BLaER1 treated with 17β-estradiol and CSF1 and Interleukin-3, amounts not matched to agents 10 nM and 100 nM (cell line): ENCODE measurements around the gene MYO10.

ENCODE experiments used
- H3K27ac ChIP-seq, 11 experiments: shearing (Covaris generic); formaldehyde crosslinking; 2 replicates each; pipeline ENCODE4 v1.8.1; 2022
- H3K27me3 ChIP-seq, 11 experiments: shearing (Covaris generic); formaldehyde crosslinking; 2 replicates each; pipeline ENCODE4 v1.8.1; 2022
- H3K36me3 ChIP-seq, 11 experiments: shearing (Covaris generic); formaldehyde crosslinking; 2 replicates each; pipeline ENCODE4 v1.8.1; 2022
- H3K4me1 ChIP-seq, 10 experiments: shearing (Covaris generic); formaldehyde crosslinking; 2 replicates each; pipeline ENCODE4 v1.8.1; 2022
- H3K4me2 ChIP-seq, 11 experiments: shearing (Covaris generic); formaldehyde crosslinking; 2 replicates each; pipeline ENCODE4 v1.8.1; 2022
- H3K4me3 ChIP-seq, 10 experiments: shearing (Covaris generic); formaldehyde crosslinking; 2 replicates each; pipeline ENCODE4 v1.8.1; 2022
- H3K9ac ChIP-seq, 11 experiments: shearing (Covaris generic); formaldehyde crosslinking; 2 replicates each; pipeline ENCODE4 v1.8.1; 2022
- H3K9me3 ChIP-seq, 11 experiments: shearing (Covaris generic); formaldehyde crosslinking; replicated peaks in 1 of 11; 2 replicates each; pipeline ENCODE4 v1.8.1; 2022
- H4K20me1 ChIP-seq, 11 experiments: shearing (Covaris generic); formaldehyde crosslinking; 2 replicates each; pipeline ENCODE4 v1.8.1; 2022
- Cebpa-rat ChIP-seq, 11 experiments: shearing (Covaris generic); IDR thresholded peaks; 2 replicates each; pipeline ENCODE4 v1.8.1; 2022

Gene MYO10

GRCh38 chr5:16700081-16700480, 236.0 kb downstream of the MYO10 start:
- no peak overlapping the region for H3K4me3 ChIP-seq
- H3K27ac ChIP-seq = no peak overlapping the region
- H4K20me1 ChIP-seq = no peaks in the 10 kb centered on the region
- no peak overlapping the region for H3K4me2 ChIP-seq
- no peaks in the 10 kb centered on the region for H3K27me3 ChIP-seq
- no peak for TF ChIP-seq Cebpa-rat (IDR thresholded peaks at IDR 0.05)
- no peaks in the 10 kb centered on the region for H3K36me3 ChIP-seq
- no peak overlapping the region for H3K9ac ChIP-seq
- H3K9me3 ChIP-seq = peaks cover 0 to 4% (median 0%) of the 10 kb centered on the region in 11 experiments; a peak in 1 of 22 replicates
- no peaks in the 10 kb centered on the region for H3K4me1 ChIP-seq

GRCh38 chr5:16695779-16696178, 240.3 kb downstream of the MYO10 start:
- Histone ChIP-seq H3K9me3 (peaks cover 0 to 4% (median 0%) of the 10 kb centered on the region in 11 experiments; a peak in 1 of 22 replicates), H3K4me2 (no peak overlapping the region), H3K27me3 (no peaks in the 10 kb centered on the region), H3K4me1 (no peaks in the 10 kb centered on the region), H3K36me3 (no peaks in the 10 kb centered on the region), H3K9ac (no peak overlapping the region), H4K20me1 (no peaks in the 10 kb centered on the region), H3K27ac (no peak overlapping the region), H3K4me3 (no peak overlapping the region)
- no peak for TF ChIP-seq Cebpa-rat (IDR thresholded peaks at IDR 0.05)

DNA sequence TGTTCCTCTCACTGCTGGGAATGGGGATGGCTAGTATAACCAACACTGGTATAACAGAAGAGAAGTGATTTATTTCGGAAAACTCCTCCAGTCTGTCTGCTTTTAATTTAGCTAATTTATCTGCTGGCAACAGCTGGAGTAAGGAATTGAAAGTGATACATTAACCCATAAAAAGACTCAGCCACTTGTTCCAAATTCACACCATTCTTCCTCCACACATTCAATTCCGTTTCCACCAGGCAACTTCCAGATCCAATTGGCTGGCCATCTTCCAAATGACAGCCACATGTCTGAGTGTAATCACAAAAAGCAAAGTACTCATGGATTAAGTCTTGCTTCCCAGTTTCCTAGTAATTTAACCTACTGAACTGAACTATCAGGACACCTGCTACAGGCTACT, 242.2 kb downstream of the MYO10 start:
- H3K4me1 ChIP-seq = no peaks in the 10 kb centered on the region
- no peak for TF ChIP-seq Cebpa-rat (IDR thresholded peaks at IDR 0.05)
- H3K27ac ChIP-seq = no peak overlapping the region
- no peak overlapping the region for H3K9ac ChIP-seq
- no peaks in the 10 kb centered on the region for H4K20me1 ChIP-seq
- no peaks in the 10 kb centered on the region for H3K27me3 ChIP-seq
- H3K4me3 ChIP-seq = no peak overlapping the region
- H3K9me3 ChIP-seq = peaks cover 0 to 4% (median 0%) of the 10 kb centered on the region in 11 experiments; a peak in 1 of 22 replicates
- no peak overlapping the region for H3K4me2 ChIP-seq
- no peaks in the 10 kb centered on the region for H3K36me3 ChIP-seq

DNA sequence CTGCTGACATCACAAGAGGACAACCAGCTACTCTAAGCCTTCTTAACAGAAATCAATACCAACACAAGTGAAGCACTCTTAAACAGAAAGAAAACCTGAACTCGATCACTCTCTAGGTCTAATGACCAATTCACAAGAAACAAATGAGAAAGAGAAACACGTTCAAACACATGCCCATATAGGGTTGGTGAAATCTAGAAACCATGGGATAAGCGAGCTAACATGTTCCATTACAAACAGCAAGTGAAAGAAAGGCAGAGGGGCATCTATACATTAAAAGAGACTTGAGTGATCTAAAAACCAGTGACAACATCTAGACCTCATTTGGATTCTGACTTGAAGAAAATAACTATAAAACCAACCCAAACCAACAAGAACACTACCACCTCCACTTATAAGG, 244.4 kb downstream of the MYO10 start:
- no peak for TF ChIP-seq Cebpa-rat (IDR thresholded peaks at IDR 0.05)
- H3K27me3 ChIP-seq = no peaks in the 10 kb centered on the region
- no peak overlapping the region for H3K9ac ChIP-seq
- H3K36me3 ChIP-seq = no peaks in the 10 kb centered on the region
- no peak overlapping the region for H3K4me2 ChIP-seq
- H3K9me3 ChIP-seq = no peaks in the 10 kb centered on the region
- H4K20me1 ChIP-seq = no peaks in the 10 kb centered on the region
- no peaks in the 10 kb centered on the region for H3K4me1 ChIP-seq
- no peak overlapping the region for H3K4me3 ChIP-seq
- H3K27ac ChIP-seq = no peak overlapping the region

DNA sequence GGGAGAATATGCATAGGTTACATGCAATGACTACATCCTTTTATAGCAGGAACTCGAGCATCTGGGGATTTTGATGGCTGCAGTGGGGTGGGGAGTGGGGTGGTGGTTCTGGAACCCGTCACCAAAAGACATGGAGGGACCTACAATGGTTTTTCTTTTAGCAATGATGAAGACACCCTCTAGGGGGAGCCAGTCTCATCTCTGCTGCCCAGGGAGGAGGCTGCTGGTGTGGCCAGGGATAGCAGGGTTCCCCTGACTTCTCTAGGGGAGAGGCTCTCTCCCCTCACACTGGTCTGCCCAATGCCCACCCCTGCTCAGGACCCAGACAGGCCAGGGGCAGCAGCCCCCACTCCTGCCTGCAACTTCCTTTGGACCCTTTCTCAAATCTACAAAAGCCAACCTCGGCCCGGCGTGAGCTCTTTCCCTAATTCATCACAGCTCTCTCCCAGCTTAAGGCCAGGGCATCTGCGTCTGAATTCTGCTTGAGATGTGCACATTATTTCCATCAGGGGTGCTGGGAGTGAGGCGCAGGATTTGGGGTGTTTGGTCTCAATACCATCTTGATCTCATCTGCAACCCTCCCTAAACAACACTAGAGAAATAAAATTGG, 245.7 kb downstream of the MYO10 start:
- H3K9ac ChIP-seq = no peak overlapping the region
- H3K27ac ChIP-seq = no peak overlapping the region
- H3K4me1 ChIP-seq = no peaks in the 10 kb centered on the region
- no peaks in the 10 kb centered on the region for H3K36me3 ChIP-seq
- H4K20me1 ChIP-seq = no peaks in the 10 kb centered on the region
- H3K27me3 ChIP-seq = no peaks in the 10 kb centered on the region
- no peak overlapping the region for H3K4me3 ChIP-seq
- no peaks in the 10 kb centered on the region for H3K9me3 ChIP-seq
- TF ChIP-seq Cebpa-rat (IDR thresholded peaks at IDR 0.05) = no peak
- no peak overlapping the region for H3K4me2 ChIP-seq

DNA sequence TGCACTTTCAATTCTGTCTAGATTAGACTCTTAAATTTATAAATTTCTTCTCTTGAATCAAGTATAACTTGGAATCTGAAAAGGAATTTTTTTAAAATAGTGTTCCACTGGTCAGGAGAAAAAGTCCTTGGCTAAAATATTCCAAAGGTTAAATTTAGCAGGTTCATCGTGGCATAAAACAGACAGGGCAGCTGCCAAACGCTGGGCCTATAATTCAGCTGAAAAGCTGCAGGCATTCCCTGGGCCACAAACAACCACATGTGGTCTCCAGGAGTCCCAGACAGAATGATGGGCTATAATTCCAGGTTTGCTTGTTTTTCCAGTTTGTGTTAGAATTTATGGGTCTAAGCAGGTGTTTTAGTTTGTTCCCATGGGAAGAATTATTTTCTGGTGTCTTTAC, 248.2 kb downstream of the MYO10 start:
- H3K4me3 ChIP-seq = no peak overlapping the region
- no peak overlapping the region for H3K4me2 ChIP-seq
- no peak overlapping the region for H3K9ac ChIP-seq
- no peaks in the 10 kb centered on the region for H4K20me1 ChIP-seq
- TF ChIP-seq Cebpa-rat (IDR thresholded peaks at IDR 0.05) = no peak
- H3K36me3 ChIP-seq = no peaks in the 10 kb centered on the region
- no peaks in the 10 kb centered on the region for H3K4me1 ChIP-seq
- no peaks in the 10 kb centered on the region for H3K9me3 ChIP-seq
- H3K27me3 ChIP-seq = no peaks in the 10 kb centered on the region
- H3K27ac ChIP-seq = no peak overlapping the region

GRCh38 chr5:16685069-16685468, 251.0 kb downstream of the MYO10 start:
- Histone ChIP-seq H3K36me3 (no peaks in the 10 kb centered on the region), H3K9ac (no peak overlapping the region), H3K27me3 (no peaks in the 10 kb centered on the region), H3K4me3 (no peak overlapping the region), H4K20me1 (no peaks in the 10 kb centered on the region), H3K4me2 (no peak overlapping the region), H3K27ac (no peak overlapping the region), H3K9me3 (no peaks in the 10 kb centered on the region), H3K4me1 (no peaks in the 10 kb centered on the region)
- TF ChIP-seq Cebpa-rat (IDR thresholded peaks at IDR 0.05) = no peak

- Histone ChIP-seq H3K27ac (no peak overlapping the region), H3K9me3 (no peaks in the 10 kb centered on the region), H3K9ac (no peak overlapping the region), H4K20me1 (no peaks in the 10 kb centered on the region), H3K36me3 (no peaks in the 10 kb centered on the region), H3K4me1 (no peaks in the 10 kb centered on the region), H3K4me3 (no peak overlapping the region), H3K4me2 (no peak overlapping the region), H3K27me3 (no peaks in the 10 kb centered on the region)
- TF ChIP-seq Cebpa-rat (IDR thresholded peaks at IDR 0.05) = no peak
These were observed 254.2 kb downstream of the MYO10 start for GRCh38 chr5:16681876-16682275.

DNA sequence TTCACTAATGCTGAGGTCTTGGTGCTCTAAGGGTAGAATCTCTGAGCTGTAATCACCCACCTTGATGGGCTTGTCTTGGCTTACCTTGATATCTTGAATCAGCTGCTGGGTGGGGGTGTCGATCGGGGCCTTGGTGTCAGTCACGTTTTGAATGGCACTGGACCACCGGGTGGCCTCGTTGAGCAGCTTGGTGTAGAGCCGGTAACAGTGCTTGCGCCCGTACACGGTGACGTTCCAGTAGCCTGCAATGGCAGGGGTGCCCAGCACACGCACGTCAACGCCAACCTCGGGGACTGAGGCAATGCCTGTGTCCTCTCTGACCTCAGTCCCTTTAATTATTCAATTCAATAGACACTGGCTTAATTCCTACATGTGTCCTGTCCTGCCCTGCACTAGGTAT, 256.2 kb downstream of the MYO10 start:
- H3K27ac ChIP-seq = no peak overlapping the region
- no peaks in the 10 kb centered on the region for H3K36me3 ChIP-seq
- H4K20me1 ChIP-seq = no peaks in the 10 kb centered on the region

DNA sequence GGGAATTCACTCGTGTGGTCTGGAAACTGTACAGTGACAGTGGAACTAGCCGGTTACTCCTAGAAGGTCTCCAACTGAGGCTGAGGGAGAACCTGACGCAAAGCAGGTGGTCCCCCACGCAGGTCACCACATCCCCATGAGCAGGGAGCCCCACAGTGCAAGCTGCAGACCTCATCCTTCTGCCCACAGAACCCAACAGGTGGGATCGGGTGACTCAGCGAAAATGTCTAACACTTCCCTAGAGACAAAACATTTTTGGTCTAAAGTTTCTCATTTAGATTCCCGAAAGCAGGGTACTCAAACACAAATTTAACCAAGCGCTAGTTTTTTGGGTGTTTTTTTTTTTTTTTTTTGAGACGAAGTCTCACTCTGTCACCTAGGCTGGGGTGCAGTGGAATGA, 256.9 kb downstream of the MYO10 start:
- no peak overlapping the region for H3K4me3 ChIP-seq
- no peak overlapping the region for H3K4me2 ChIP-seq
- no peaks in the 10 kb centered on the region for H3K9me3 ChIP-seq
- no peaks in the 10 kb centered on the region for H3K27me3 ChIP-seq
- no peaks in the 10 kb centered on the region for H3K4me1 ChIP-seq
- no peak overlapping the region for H3K27ac ChIP-seq
- H4K20me1 ChIP-seq = no peaks in the 10 kb centered on the region
- H3K36me3 ChIP-seq = no peaks in the 10 kb centered on the region
- no peak overlapping the region for H3K9ac ChIP-seq
- TF ChIP-seq Cebpa-rat (IDR thresholded peaks at IDR 0.05) = no peak

More for the DNA sequence above, 256.2 kb downstream of the MYO10 start:
- H3K9ac ChIP-seq = no peak overlapping the region
- no peaks in the 10 kb centered on the region for H3K9me3 ChIP-seq
- no peaks in the 10 kb centered on the region for H3K27me3 ChIP-seq
- H3K4me2 ChIP-seq = no peak overlapping the region
- no peak overlapping the region for H3K4me3 ChIP-seq
- TF ChIP-seq Cebpa-rat (IDR thresholded peaks at IDR 0.05) = no peak
- H3K4me1 ChIP-seq = no peaks in the 10 kb centered on the region
